ENCODE data around the gene GLDN. TPM values are rescaled to one million over a fixed set of nuclear protein-coding genes. Genes with fewer than 3 reads are reported as not detected.
A peak's percentile ranks its signal among the peaks of the same experiment; 100 is the strongest.

The GLDN gene
- total and polyA plus RNA-seq, 2 of the 8 experiments (the other 6 are each of a cell fraction or from before 2014, with no cell fraction given) = 0.24 to 0.50 TPM

GRCh38 chr15:51380999-51381806 is 39.7 kb downstream of the GLDN start:
- Histone ChIP-seq H4K20me1 (replicated peaks in 1 of 2; ENCODE audit: control insufficient read depth in 1 of 2, insufficient read depth in 2 of 2, low read length in 2 of 2) (no peaks in the 10 kb centered on the region), H3K27ac (ENCODE audit: low read depth, low read length) (no peak overlapping the region), H3K4me3 (ENCODE audit: extremely low read depth in 1 of 4, insufficient read depth in 2 of 4, low read depth in 3 of 4, low read length in 4 of 4) (no peak overlapping the region), H2BK120ac (replicated peaks; ENCODE audit: low read depth, low read length) (no peak overlapping the region), H2BK15ac (ENCODE audit: low read length) (no peak overlapping the region), H3K79me2 (ENCODE audit: control insufficient read depth in 1 of 2, insufficient read depth in 2 of 2, low read length in 2 of 2) (no peaks in the 10 kb centered on the region), H3K4me2 (ENCODE audit: insufficient read depth in 1 of 2, low read depth in 2 of 2, low read length in 2 of 2) (no peak overlapping the region), H3K27me3 (replicated peaks in 1 of 4; ENCODE audit: control insufficient read depth in 3 of 4, extremely low read depth in 1 of 4, insufficient read depth in 3 of 4, low read length in 3 of 4) (no peaks in the 10 kb centered on the region), H2BK5ac (ENCODE audit: low read depth, low read length) (no peak overlapping the region), H3K36me3 (ENCODE audit: control insufficient read depth in 2 of 4, insufficient read depth in 4 of 4, low read length in 3 of 4) (no peaks in the 10 kb centered on the region), H2BK12ac (ENCODE audit: low read depth, low read length) (no peak overlapping the region), H3K23me2 (ENCODE audit: low read depth, low read length) (no peaks in the 10 kb centered on the region), H3K23ac (ENCODE audit: insufficient read length) (no peak overlapping the region), H3K18ac (ENCODE audit: extremely low read depth, low read length) (no peak overlapping the region), H3K56ac (replicated peaks; ENCODE audit: insufficient read length, low read depth, low read length) (no peak overlapping the region), H2BK20ac (ENCODE audit: low read length) (peak overlapping the region; percentile 82; the same call in 1 of the 2 replicates), H3K4ac (replicated peaks; ENCODE audit: insufficient read length, low read depth, low read length) (no peak overlapping the region), H4K5ac (ENCODE audit: insufficient read length, low read depth, low read length) (no peak overlapping the region), H3K9me3 (ENCODE audit: insufficient read depth in 2 of 2, low read depth in 1 of 2, low read length in 1 of 2) (0 out of 4 replicates have a peak, but pooled peaks cover 0 to 2% of the 10 kb centered on the region in 2 experiments), H3K4me1 (replicated peaks in 1 of 4; ENCODE audit: control insufficient read depth in 3 of 4, insufficient read depth in 4 of 4, low read length in 3 of 4) (no peaks in the 10 kb centered on the region; a peak in 1 of 7 replicates), H4K8ac (ENCODE audit: extremely low read depth, insufficient read depth, low read length) (no peak overlapping the region), H2AK5ac (ENCODE audit: low read depth, low read length) (no peak overlapping the region), H3K14ac (ENCODE audit: insufficient read length) (no peak overlapping the region), H4K91ac (replicated peaks; ENCODE audit: insufficient read length, low read length) (no peak overlapping the region), H2AFZ (ENCODE audit: low read length) (no peak overlapping the region), H3K9ac (replicated peaks in 1 of 4; ENCODE audit: extremely low read depth in 1 of 4, low read depth in 3 of 4, low read length in 3 of 4) (no peak overlapping the region), H3K79me1 (ENCODE audit: low read depth, low read length) (no peaks in the 10 kb centered on the region)
- WGBS, 2 experiments (ENCODE audit: extremely low coverage in 1 of 2, insufficient coverage in 1 of 2, insufficient read length in 1 of 2, insufficient replicate concordance in 2 of 2, low coverage in 1 of 2, low lambda C conversion rate in 2 of 2, missing lambda C conversion rate in 1 of 2) = 34% methylated on average over 14 of the region's 14 CpGs; no CpG with 5 or more reads in 1 of the 2 experiments
- CTCF ChIA-PET (ENCODE audit: partially characterized antibody) = interaction anchor here (0.6 to 10.6 kb wide), 54 partner anchors 9 to 1411 kb away, joined by 3 to 263 read pairs (median 5); no protein-coding TSS in a partner anchor
- DNase-seq (ENCODE audit: low read depth in 1 of 2, low spot score in 2 of 2) (peak in 1 of 2 experiments; percentile 61), FAIRE-seq (peak; percentile 99)
- TF ChIP-seq YY1 (IDR thresholded peaks at IDR 0.05; ENCODE audit: low read depth, low read length) (peak; percentile 86), CTCF (IDR thresholded peaks at IDR 0.05; ENCODE audit: control extremely low read depth in 1 of 3, insufficient read depth in 1 of 3, low read depth in 1 of 3, low read length in 3 of 3) (peak; percentile 83 to 99 (median 98)), RAD21 (IDR thresholded peaks at IDR 0.05 in 1 of 2, conservative IDR thresholded peaks at IDR 0.05 in 1 of 2; ENCODE audit: low read depth in 2 of 2, low read length in 2 of 2) (peak; percentile 99 to 100), PHF8 (conservative IDR thresholded peaks at IDR 0.05; ENCODE audit: low read depth, low read length) (no peak)
- POLR2A ChIA-PET (ENCODE audit: partially characterized antibody) = no interaction called here
